WTC11 (cell line): ENCODE results near the gene URM1. TPM values are rescaled to one million over a fixed set of nuclear protein-coding genes. Genes with fewer than 3 reads are reported as not detected.

Source experiments
- ATAC-seq: fragments of 200-7000 bp; cut with Tn5 transposase; 2 replicates; pipeline ENCODE4 v1.10.0; 2021; ENCODE audit warnings: mild to moderate bottlenecking, moderate library complexity
- CTCF ChIA-PET: fragments of 300-600 bp; sonication (Branson Sonifier 250); formaldehyde crosslinking; loops from one replicate; lab custom pipeline; 2021; ENCODE audit warnings: antibody characterized with exemption; lab: Charles Lee
- POLR2A ChIA-PET: fragments of 350-600 bp; sonication (Branson Sonifier 250); formaldehyde crosslinking; loops from one replicate; lab custom pipeline; 2021; ENCODE audit warnings: antibody characterized with exemption; lab: Charles Lee
- DNase-seq: peaks from one replicate; pipeline ENCODE4 v3.0.0; 2021; ENCODE audit warnings: low spot score
- H3K27ac Mint-ChIP-seq: 2 replicates; pipeline ENCODE4 v1.8.0; 2021; ENCODE audit warnings: mixed read lengths
- H3K27me3 Mint-ChIP-seq: 2 replicates; pipeline ENCODE4 v1.8.0; 2021; ENCODE audit warnings: low read depth, mild to moderate bottlenecking, moderate library complexity, mixed read lengths
- H3K36me3 Mint-ChIP-seq: 2 replicates; pipeline ENCODE4 v1.8.0; 2021; ENCODE audit warnings: mixed read lengths
- H3K4me1 Mint-ChIP-seq: 2 replicates; pipeline ENCODE4 v1.8.0; 2022; ENCODE audit warnings: mixed read lengths
- H3K4me3 Mint-ChIP-seq: 2 replicates; pipeline ENCODE4 v1.8.0; 2021; ENCODE audit warnings: mild to moderate bottlenecking, moderate library complexity, mixed read lengths
- H3K9me3 Mint-ChIP-seq: 2 replicates; pipeline ENCODE4 v1.8.0; 2021; ENCODE audit warnings: mixed read lengths
- ATF2 ChIP-seq: sonication (generic); formaldehyde crosslinking; IDR thresholded peaks from 2 replicates; pipeline ENCODE4 v1.8.1; 2022; ENCODE audit warnings: low read depth, missing genetic modification reagents, borderline replicate concordance
- CBFB ChIP-seq: sonication (generic); formaldehyde crosslinking; IDR thresholded peaks from 2 replicates; pipeline ENCODE4 v1.8.1; 2022; ENCODE audit warnings: mild to moderate bottlenecking, low read depth, missing genetic modification reagents
- CREB1 ChIP-seq: sonication (generic); formaldehyde crosslinking; IDR thresholded peaks from 2 replicates; pipeline ENCODE4 v1.8.0; 2023; ENCODE audit warnings: mild to moderate bottlenecking, missing genetic modification reagents
- FOXP1 ChIP-seq: sonication (generic); formaldehyde crosslinking; IDR thresholded peaks from 2 replicates; pipeline ENCODE4 v1.8.0; 2022; ENCODE audit warnings: missing genetic modification reagents, mild to moderate bottlenecking, moderate library complexity, borderline replicate concordance
- GRHL2 ChIP-seq: fragments of 250-450 bp; sonication (Bioruptor Pico); IDR thresholded peaks from 2 replicates; pipeline ENCODE4 v1.8.0; 2022; ENCODE audit warnings: mild to moderate bottlenecking, moderate library complexity; ENCODE audit not compliant: insufficient replicate concordance, severe bottlenecking
- IRF2 ChIP-seq: sonication (generic); formaldehyde crosslinking; IDR thresholded peaks from 2 replicates; pipeline ENCODE4 v1.8.0; 2022; ENCODE audit warnings: low read depth, missing genetic modification reagents, borderline replicate concordance
- JUN ChIP-seq: sonication (generic); formaldehyde crosslinking; IDR thresholded peaks from 2 replicates; pipeline ENCODE4 v1.8.0; 2023; ENCODE audit warnings: mild to moderate bottlenecking, missing genetic modification reagents
- MYBL2 ChIP-seq: sonication (generic); formaldehyde crosslinking; IDR thresholded peaks from 2 replicates; pipeline ENCODE4 v1.8.1; 2023; ENCODE audit warnings: mild to moderate bottlenecking, moderate library complexity, missing genetic modification reagents
- NFATC4 ChIP-seq: fragments of 250-450 bp; sonication (Bioruptor Pico); IDR thresholded peaks from 2 replicates; pipeline ENCODE4 v1.9.0; 2021; ENCODE audit warnings: mild to moderate bottlenecking
- PRDM15 ChIP-seq: sonication (generic); formaldehyde crosslinking; IDR thresholded peaks from 2 replicates; pipeline ENCODE4 v1.8.0; 2022; ENCODE audit warnings: missing genetic modification reagents
- PREB ChIP-seq: sonication (generic); formaldehyde crosslinking; IDR thresholded peaks from 2 replicates; pipeline ENCODE4 v1.8.1; 2022; ENCODE audit warnings: mild to moderate bottlenecking, missing genetic modification reagents, moderate library complexity, borderline replicate concordance
- RELA ChIP-seq: sonication (generic); formaldehyde crosslinking; IDR thresholded peaks from 2 replicates; pipeline ENCODE4 v1.8.1; 2022; ENCODE audit warnings: missing genetic modification reagents, mild to moderate bottlenecking, borderline replicate concordance
- USF2 ChIP-seq: sonication (generic); formaldehyde crosslinking; IDR thresholded peaks from 2 replicates; pipeline ENCODE4 v1.8.1; 2023; ENCODE audit warnings: mild to moderate bottlenecking, missing genetic modification reagents, moderate library complexity
- ZBTB21 ChIP-seq: sonication (generic); formaldehyde crosslinking; IDR thresholded peaks from 2 replicates; pipeline ENCODE4 v1.8.1; 2023; ENCODE audit warnings: mild to moderate bottlenecking, missing genetic modification reagents, borderline replicate concordance
- ZNF416 ChIP-seq: fragments of 250-450 bp; sonication (Bioruptor Pico); IDR thresholded peaks from 2 replicates; pipeline ENCODE4 v1.9.0; 2021; ENCODE audit warnings: mild to moderate bottlenecking, inconsistent platforms
- total RNA-seq: library from RNA; stranded (reverse); gene quantifications from 3 replicates; pipeline ENCODE4 v1.2.3, GENCODE V29; 2021
- TF ChIP-seq, protein P1 (sequence below): fragments of 250-450 bp; sonication (Bioruptor Pico); IDR thresholded peaks from 2 replicates; pipeline ENCODE4 v2.1.2; 2022; ENCODE audit warnings: mild to moderate bottlenecking, moderate library complexity
- TF ChIP-seq, protein P2 (sequence below): sonication (generic); formaldehyde crosslinking; IDR thresholded peaks from 2 replicates; pipeline ENCODE4 v1.8.1; 2023; ENCODE audit warnings: mild to moderate bottlenecking, moderate library complexity, missing genetic modification reagents
- TF ChIP-seq, protein P3 (sequence below): sonication (generic); formaldehyde crosslinking; conservative IDR thresholded peaks from 2 replicates; pipeline ENCODE4 v1.8.1; 2022; ENCODE audit warnings: mild to moderate bottlenecking, missing genetic modification reagents

URM1 gene
- total RNA-seq, 1 experiment from 2014 or later: 67.9 TPM

- TF ChIP-seq, protein P1, sequence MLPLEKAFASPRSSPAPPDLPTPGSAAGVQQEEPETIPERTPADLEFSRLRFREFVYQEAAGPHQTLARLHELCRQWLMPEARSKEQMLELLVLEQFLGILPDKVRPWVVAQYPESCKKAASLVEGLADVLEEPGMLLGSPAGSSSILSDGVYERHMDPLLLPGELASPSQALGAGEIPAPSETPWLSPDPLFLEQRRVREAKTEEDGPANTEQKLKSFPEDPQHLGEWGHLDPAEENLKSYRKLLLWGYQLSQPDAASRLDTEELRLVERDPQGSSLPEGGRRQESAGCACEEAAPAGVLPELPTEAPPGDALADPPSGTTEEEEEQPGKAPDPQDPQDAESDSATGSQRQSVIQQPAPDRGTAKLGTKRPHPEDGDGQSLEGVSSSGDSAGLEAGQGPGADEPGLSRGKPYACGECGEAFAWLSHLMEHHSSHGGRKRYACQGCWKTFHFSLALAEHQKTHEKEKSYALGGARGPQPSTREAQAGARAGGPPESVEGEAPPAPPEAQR (CRISPR knock-in tag): no peak
- TF ChIP-seq MYBL2 (CRISPR knock-in tag) (peak; percentile 25; the same call in 1 of the 2 replicates), JUN (no peak), GRHL2 (no peak), IRF2 (CRISPR knock-in tag) (no peak), ATF2 (CRISPR knock-in tag) (no peak), NFATC4 (CRISPR knock-in tag) (no peak)
- TF ChIP-seq, protein P2, sequence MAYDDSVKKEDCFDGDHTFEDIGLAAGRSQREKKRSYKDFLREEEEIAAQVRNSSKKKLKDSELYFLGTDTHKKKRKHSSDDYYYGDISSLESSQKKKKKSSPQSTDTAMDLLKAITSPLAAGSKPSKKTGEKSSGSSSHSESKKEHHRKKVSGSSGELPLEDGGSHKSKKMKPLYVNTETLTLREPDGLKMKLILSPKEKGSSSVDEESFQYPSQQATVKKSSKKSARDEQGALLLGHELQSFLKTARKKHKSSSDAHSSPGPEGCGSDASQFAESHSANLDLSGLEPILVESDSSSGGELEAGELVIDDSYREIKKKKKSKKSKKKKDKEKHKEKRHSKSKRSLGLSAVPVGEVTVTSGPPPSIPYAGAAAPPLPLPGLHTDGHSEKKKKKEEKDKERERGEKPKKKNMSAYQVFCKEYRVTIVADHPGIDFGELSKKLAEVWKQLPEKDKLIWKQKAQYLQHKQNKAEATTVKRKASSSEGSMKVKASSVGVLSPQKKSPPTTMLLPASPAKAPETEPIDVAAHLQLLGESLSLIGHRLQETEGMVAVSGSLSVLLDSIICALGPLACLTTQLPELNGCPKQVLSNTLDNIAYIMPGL: peak; percentile 93
- TF ChIP-seq, protein P3, sequence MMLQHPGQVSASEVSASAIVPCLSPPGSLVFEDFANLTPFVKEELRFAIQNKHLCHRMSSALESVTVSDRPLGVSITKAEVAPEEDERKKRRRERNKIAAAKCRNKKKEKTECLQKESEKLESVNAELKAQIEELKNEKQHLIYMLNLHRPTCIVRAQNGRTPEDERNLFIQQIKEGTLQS: no peak
Observed at GRCh38 chr9:128420060-128420650, 49.0 kb downstream of the URM1 start (continued).

GRCh38 chr9:128420651-128421481, 49.7 kb downstream of the URM1 start, which contains the start of gene CERCAM:
TSS of gene CERCAM (plus strand) at chr9:128420857. CDS start at chr9:128420878, 21 bp downstream.
- Mint-ChIP-seq H3K27ac (no peak within 1 kb of the TSS), H3K27me3 (peaks cover 46% of the 10 kb centered on the region), H3K4me1 (peaks cover 22% of the 10 kb centered on the region), H3K36me3 (no peaks in the 10 kb centered on the region), H3K9me3 (no peaks in the 10 kb centered on the region), H3K4me3 (peak within 1 kb of the TSS; percentile 73)
- ChIA-PET POLR2A (interaction anchor here (1.0 to 1.5 kb wide), 2 partner anchors 9 to 145 kb away, joined by 3 to 4 read pairs; partner anchors contain the start of genes GOLGA2 and SWI5), CTCF (interaction anchor here (0.6 to 4.5 kb wide), 42 partner anchors 8 to 505 kb away, joined by 3 to 58 read pairs (median 6); partner anchors contain the start of genes CIZ1, DNM1, GLE1 and GOLGA2)
- TF ChIP-seq CBFB (CRISPR knock-in tag) (no peak), FOXP1 (CRISPR knock-in tag) (0 out of 2 replicates have a peak, but pooled peaks have one; percentile 40)
- ATAC-seq: peak; percentile 69
- DNase-seq: peak; percentile 65

DNA sequence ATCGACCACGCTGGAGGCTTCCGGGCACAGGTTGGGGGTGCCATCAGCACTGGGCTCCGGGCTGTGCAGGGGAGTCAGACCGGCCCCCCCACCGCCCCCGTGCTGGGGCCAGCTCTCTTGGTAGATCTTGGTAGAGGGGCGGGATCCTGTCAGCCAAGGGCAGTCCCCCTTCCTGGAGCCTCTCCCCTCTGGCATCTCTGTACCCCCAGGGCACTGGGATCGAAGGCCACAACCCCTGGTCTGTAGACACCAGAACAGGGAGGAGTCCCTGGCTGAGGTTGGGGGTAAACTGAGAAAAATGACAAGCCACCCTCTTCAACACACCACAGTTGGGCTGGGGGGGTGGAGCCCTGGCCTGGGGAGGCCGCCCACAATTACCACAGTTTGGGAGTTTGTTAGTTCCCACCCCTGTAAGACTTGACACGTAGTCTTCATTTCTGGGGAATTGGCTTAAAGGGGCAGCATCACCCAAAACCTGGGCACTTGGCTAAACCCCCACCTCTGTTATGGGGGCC, 50.4 kb downstream of the URM1 start:
- Mint-ChIP-seq H3K9me3 (no peaks in the 10 kb centered on the region), H3K36me3 (no peaks in the 10 kb centered on the region), H3K27ac (no peak overlapping the region), H3K27me3 (peaks cover 44% of the 10 kb centered on the region), H3K4me1 (peaks cover 15% of the 10 kb centered on the region), H3K4me3 (peak overlapping the region; percentile 73)
- peak; percentile 3; the same call in 1 of the 2 replicates for ATAC-seq
- ChIA-PET POLR2A (no interaction called here), CTCF (interaction anchor here (2.0 to 4.5 kb wide), 9 partner anchors 8 to 127 kb away, joined by 15 to 58 read pairs (median 29); no protein-coding TSS in a partner anchor)
- DNase-seq: no peak
- TF ChIP-seq CREB1 (CRISPR knock-in tag) (no peak), USF2 (no peak), PRDM15 (CRISPR knock-in tag) (no peak), ZNF416 (CRISPR knock-in tag) (no peak), ZBTB21 (CRISPR knock-in tag) (no peak), RELA (CRISPR knock-in tag) (no peak), PREB (CRISPR knock-in tag) (no peak)
- TF ChIP-seq, protein P3: no peak
